ENCODE data around the gene TOX2.

TOX2 gene

GRCh38 chr20:43916073-43916880 is 1.6 kb downstream of the TOX2 start:
- no peak for DNase-seq (ENCODE audit: low read depth)

- DNase-seq (ENCODE audit: low read depth) = no peak
These were observed 2.3 kb downstream of the TOX2 start for GRCh38 chr20:43916881-43917371.

GRCh38 chr20:43917380-43917779 is 2.7 kb downstream of the TOX2 start:
- no peak for DNase-seq (ENCODE audit: low read depth)

- DNase-seq (ENCODE audit: low read depth) = no peak
These were observed 5.2 kb downstream of the TOX2 start for GRCh38 chr20:43919686-43920403.

- no peak for DNase-seq (ENCODE audit: low read depth)
These were observed 6.1 kb downstream of the TOX2 start for GRCh38 chr20:43920797-43921196.

- no peak for DNase-seq (ENCODE audit: low read depth)
These were observed 6.7 kb downstream of the TOX2 start for GRCh38 chr20:43921227-43921780.

- DNase-seq (ENCODE audit: low read depth) = no peak
These were observed 8.0 kb downstream of the TOX2 start for GRCh38 chr20:43922614-43923013.

- DNase-seq (ENCODE audit: low read depth) = no peak
These were observed 8.7 kb downstream of the TOX2 start for GRCh38 chr20:43923322-43923721.

GRCh38 chr20:43923917-43924316 is 9.3 kb downstream of the TOX2 start:
- DNase-seq (ENCODE audit: low read depth) = no peak

GRCh38 chr20:43925215-43925614 is 10.6 kb downstream of the TOX2 start:
- DNase-seq (ENCODE audit: low read depth) = no peak

GRCh38 chr20:43925801-43926200 is 11.1 kb downstream of the TOX2 start:
- peak; percentile 28 for DNase-seq (ENCODE audit: low read depth)

GRCh38 chr20:43926287-43927050 is 11.8 kb downstream of the TOX2 start:
- no peak for DNase-seq (ENCODE audit: low read depth)

GRCh38 chr20:43931976-43932375 is 17.3 kb downstream of the TOX2 start:
- no peak for DNase-seq (ENCODE audit: low read depth)

- no peak for DNase-seq (ENCODE audit: low read depth)
These were observed 20.2 kb downstream of the TOX2 start for GRCh38 chr20:43934833-43935232.

GRCh38 chr20:43936104-43936770 is 21.6 kb downstream of the TOX2 start:
- DNase-seq (ENCODE audit: low read depth) = peak; percentile 28

- DNase-seq (ENCODE audit: low read depth) = no peak
These were observed 22.2 kb downstream of the TOX2 start for GRCh38 chr20:43936805-43937204.

- no peak for DNase-seq (ENCODE audit: low read depth)
These were observed 22.9 kb downstream of the TOX2 start for GRCh38 chr20:43937591-43937990.

- DNase-seq (ENCODE audit: low read depth) = no peak
These were observed 23.5 kb downstream of the TOX2 start for GRCh38 chr20:43938017-43938655.

- peak; percentile 99 for DNase-seq (ENCODE audit: low read depth)
These were observed 24.5 kb downstream of the TOX2 start for GRCh38 chr20:43938932-43939761.

- no peak for DNase-seq (ENCODE audit: low read depth)
These were observed 25.1 kb downstream of the TOX2 start for GRCh38 chr20:43939762-43940121.
